VCaP (cell line): ENCODE results near the gene TTC24.

Experiments used
- H3K27ac ChIP-seq: fragments of 450-650 bp; 2 replicates; pipeline ENCODE4 v1.5.1; 2017
- CTCF ChIP-seq: fragments of 450-650 bp; conservative IDR thresholded peaks from 2 replicates; pipeline ENCODE4 v1.5.1; 2017; ENCODE audit warnings: mild to moderate bottlenecking, moderate library complexity

Gene TTC24

DNA sequence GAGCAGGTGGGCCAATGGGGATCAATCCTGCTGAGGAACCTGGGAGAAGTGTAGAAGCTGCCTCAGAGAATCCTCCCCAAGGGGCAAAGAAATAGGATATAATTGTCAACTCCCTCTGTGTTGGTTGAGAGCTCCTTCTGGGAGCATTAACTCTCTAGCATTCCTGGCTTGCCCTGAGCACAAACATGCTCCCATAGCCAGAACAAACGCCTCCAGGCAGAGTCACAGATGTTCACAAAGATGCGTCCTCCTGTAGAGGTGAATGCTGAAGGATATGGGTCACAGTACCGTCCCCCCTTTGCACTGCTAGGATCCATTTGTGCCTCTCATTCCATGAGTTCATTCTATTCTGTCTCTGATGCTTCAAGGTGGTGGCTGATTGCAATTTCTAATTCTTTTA lies 52.8 kb downstream of the TTC24 start:
- no peak for TF ChIP-seq CTCF
- H3K27ac ChIP-seq, result no peak overlapping the region
